H7 (cell line): ENCODE data around the gene STIMATE. TPM values are rescaled to one million over a fixed set of nuclear protein-coding genes. Genes with fewer than 3 reads are reported as not detected.
A peak's percentile ranks its signal among the peaks of the same experiment; 100 is the strongest.

Source experiments
- DNase-seq: peaks from one replicate; pipeline ENCODE4 v3.0.0; 2012
- H3K27me3 ChIP-seq: 2 replicates; pipeline ENCODE4 v1.6.0; 2011; ENCODE audit warnings: mild to moderate bottlenecking, low read length; ENCODE audit not compliant: control insufficient read depth, insufficient read depth
- H3K36me3 ChIP-seq: replicated peaks from 2 replicates; pipeline ENCODE4 v1.5.1; 2011; ENCODE audit warnings: low read length; ENCODE audit not compliant: control insufficient read depth, insufficient read depth
- H3K4me3 ChIP-seq: 2 replicates; pipeline ENCODE4 v1.5.1; 2011; ENCODE audit warnings: low read depth, mild to moderate bottlenecking, control low read depth, low read length, moderate library complexity; ENCODE audit not compliant: insufficient read depth
- total RNA-seq: library from RNA; depleted of rRNA; stranded (reverse); fragments of >200 nt; shearing (Covaris generic); gene quantifications from 2 replicates; pipeline ENCODE4 v1.2.3, GENCODE V29; 2014

STIMATE gene
- total RNA-seq, 1 experiment from 2014 or later = 10.9 TPM

DNA sequence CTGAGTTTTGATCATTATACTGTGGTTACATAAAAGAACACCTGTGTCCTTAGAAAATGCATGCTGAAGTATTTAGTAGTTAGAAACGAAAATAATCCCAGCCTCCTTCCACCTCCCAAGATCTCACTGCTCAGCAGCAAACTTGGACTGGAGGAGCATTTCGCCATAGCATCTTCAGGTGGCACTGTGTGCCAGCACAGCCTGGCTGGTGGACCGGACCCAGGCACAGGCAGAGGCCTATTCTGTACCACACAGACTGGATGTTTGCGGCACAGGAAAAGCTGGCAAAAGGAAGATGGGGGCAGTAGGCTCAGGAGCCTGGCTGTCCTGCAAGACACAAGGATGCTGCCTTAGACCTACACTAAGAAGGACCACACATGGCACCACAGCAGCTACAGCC lies 10.2 kb downstream of the STIMATE start:
- H3K4me3 ChIP-seq = no peak overlapping the region
- DNase-seq = peak; percentile 7
- no peaks in the 10 kb centered on the region for H3K36me3 ChIP-seq
- H3K27me3 ChIP-seq = no peaks in the 10 kb centered on the region

DNA sequence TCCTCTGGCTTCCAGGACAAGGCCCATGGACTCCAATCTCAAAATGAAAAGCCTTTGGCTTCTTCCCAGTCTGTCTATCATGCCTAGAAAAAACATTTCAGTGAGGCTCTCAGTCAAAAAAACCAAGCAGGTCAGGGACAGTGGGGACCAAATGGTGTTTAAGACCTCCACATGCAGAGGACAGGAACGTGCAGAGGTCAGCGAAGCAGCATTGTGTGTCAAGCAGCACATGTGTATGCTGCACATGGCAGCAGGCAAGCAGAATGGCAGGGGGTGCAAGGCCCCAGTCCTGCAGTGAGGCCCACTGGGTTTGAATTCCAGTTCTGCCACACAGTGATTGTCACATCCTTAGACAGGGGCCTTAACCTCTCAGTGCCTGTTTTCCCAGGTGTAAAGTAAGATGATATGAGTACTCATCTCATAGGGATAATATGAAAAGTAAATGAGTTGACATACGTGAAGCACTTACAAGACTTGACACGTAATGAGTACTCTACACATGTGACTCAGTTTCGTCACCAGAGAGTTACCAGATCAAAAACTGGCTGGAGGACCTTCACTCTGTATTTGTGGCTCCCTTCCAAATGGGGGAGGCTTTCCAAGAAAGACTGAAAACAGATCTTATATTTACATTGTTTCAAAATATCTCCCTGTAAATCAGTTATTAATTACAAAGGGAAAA lies 11.2 kb downstream of the STIMATE start:
- DNase-seq = no peak
- no peaks in the 10 kb centered on the region for H3K27me3 ChIP-seq
- no peaks in the 10 kb centered on the region for H3K36me3 ChIP-seq
- H3K4me3 ChIP-seq = no peak overlapping the region

DNA sequence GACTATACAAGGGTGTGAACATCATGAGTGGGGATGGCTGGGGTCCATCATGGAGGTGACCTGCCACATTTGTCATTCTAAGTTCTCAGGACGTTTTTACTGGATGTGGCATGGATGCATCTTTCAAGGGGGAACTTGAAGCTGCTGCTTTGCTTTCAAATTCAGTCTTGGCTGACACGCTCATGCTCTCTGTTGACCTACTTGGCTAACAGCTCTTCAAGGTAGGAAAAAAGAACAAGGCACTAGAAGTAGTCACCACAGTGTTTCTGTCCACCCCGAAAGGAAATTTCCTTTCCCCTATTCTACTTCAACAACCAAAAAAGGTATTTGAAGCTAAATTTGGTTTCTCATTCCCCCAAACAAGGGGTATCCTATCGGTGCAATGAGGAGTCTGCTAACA lies 15.0 kb downstream of the STIMATE start:
- no peak for DNase-seq
- Histone ChIP-seq H3K27me3 (no peaks in the 10 kb centered on the region), H3K4me3 (no peak overlapping the region), H3K36me3 (peaks cover 1% of the 10 kb centered on the region; the same call in 1 of the 2 replicates)

DNA sequence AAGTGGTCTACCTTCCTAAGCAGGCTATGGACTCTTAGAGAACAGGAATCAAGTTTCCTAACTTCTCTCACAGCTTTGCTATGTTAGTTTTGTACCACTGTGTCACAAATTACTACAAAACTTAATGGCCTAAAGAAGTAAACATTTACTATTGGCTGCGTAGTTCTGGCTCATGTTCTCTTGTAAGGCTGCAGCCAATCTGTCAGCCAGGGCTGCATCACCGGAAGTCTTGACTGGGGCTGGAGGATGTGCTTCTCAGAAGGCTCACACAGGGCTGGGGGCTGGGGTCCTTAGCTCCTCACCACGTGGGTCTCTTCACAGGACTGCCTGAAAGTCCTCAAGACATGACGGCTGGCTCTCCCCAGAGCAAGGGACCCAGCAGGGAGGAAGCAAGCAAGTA lies 15.5 kb downstream of the STIMATE start:
- no peak for DNase-seq
- Histone ChIP-seq H3K36me3 (peaks cover 1% of the 10 kb centered on the region; the same call in 1 of the 2 replicates), H3K27me3 (no peaks in the 10 kb centered on the region), H3K4me3 (no peak overlapping the region)

DNA sequence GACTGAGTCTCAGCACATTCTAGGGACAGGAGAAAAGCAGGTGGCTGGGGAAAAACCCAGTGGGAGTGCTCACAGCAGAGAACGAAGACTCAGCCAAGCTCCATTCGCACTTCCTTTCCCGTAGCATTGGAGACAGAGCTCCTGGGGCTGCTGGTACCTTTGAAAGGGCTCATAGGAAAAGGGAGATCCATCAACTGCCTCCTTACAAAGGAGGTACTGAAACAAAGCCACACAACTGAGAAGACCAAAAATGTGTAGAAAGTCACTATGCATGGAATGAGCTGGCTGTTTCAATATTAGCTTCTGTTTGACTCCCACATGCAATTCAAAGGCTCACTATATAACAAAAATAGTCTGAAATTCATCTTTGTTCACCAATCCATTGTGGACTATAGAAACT lies 16.9 kb downstream of the STIMATE start:
- Histone ChIP-seq H3K4me3 (no peak overlapping the region), H3K36me3 (peaks cover 1% of the 10 kb centered on the region; the same call in 1 of the 2 replicates), H3K27me3 (no peaks in the 10 kb centered on the region)
- DNase-seq = no peak

DNA sequence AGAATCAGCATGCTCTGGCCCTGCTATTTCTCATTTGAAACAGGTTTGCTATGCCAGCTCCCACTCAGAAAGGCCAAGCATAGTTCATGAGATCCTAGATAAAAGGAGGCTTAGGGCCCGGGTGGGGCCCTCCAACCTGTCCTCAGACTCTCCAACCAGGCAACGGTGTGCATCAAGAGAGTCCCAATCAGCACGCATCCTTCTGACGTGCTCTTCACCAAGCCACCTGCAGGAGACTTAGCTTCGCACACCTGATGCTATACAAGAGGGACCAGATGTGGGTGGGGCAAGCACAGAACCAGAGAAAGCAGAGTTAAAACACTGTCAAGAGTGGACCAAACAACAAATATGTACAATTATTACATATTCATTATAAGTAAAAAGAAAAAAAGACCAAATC lies 17.3 kb downstream of the STIMATE start:
- DNase-seq = no peak
- no peaks in the 10 kb centered on the region for H3K27me3 ChIP-seq
- no peak overlapping the region for H3K4me3 ChIP-seq
- peaks cover 1% of the 10 kb centered on the region; the same call in 1 of the 2 replicates for H3K36me3 ChIP-seq

DNA sequence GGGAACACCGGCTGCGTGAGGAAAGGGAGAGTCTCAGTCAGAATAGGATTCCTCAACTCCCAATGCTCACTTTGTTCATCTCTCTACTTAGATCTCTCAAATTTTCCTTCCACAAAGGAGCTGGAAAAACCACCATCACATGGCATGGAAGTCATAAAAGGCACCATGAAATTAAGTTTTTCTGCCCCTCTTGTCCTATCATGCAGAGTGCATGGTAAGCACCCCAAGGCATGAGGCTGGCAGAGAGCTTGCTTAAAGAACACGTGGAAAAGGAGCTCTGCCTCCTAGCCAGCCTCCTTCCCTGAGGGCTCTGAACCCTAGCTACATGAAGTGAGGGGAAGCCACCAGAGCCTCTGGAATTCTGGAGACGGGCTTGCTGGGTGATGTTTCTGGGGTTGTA lies 17.8 kb downstream of the STIMATE start:
- Histone ChIP-seq H3K36me3 (peaks cover 1% of the 10 kb centered on the region; the same call in 1 of the 2 replicates), H3K27me3 (no peaks in the 10 kb centered on the region), H3K4me3 (no peak overlapping the region)
- DNase-seq = no peak

DNA sequence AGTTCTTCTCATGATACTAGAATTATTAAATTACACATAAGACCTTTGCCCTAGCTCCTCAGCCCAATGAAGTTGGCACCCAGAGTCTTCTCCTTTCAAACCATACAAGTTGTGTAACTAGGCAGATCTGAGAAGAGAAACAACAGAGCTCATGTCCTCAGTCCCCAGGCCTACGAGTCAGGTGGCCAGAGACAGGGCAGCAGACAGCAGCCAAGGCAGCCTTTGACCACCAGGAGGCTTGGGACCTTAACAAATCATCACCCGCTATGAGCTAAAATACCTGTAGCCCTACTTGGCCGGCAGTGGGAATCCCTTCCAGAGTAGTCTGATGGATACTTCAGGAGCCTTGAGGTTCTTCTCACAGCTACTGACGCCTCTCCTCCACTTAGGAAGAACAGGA lies 18.3 kb downstream of the STIMATE start:
- no peaks in the 10 kb centered on the region for H3K27me3 ChIP-seq
- DNase-seq = peak; percentile 55
- peaks cover 1% of the 10 kb centered on the region; the same call in 1 of the 2 replicates for H3K36me3 ChIP-seq
- H3K4me3 ChIP-seq = no peak overlapping the region

DNA sequence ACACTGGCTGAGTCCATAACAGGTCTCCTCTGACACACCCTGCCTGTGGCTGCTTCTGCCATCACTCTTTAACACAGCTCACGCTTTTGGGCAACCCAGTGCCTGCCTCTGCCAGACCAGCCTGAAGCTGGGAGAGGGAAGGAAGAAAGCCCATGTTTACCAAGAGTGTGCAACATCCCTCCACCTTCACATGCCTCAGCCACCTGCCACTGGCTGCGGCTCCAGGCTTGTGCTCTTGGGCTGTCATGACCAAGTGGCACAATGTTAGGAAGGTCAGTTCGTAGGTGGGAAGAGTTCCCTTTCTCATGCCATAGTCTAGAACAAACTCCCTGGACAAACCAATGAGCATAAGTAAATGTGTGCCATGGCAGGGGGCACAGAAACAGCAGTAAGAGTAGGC lies 20.3 kb downstream of the STIMATE start:
- H3K27me3 ChIP-seq = no peaks in the 10 kb centered on the region
- peaks cover 1% of the 10 kb centered on the region; the same call in 1 of the 2 replicates for H3K36me3 ChIP-seq
- no peak for DNase-seq
- no peak overlapping the region for H3K4me3 ChIP-seq

DNA sequence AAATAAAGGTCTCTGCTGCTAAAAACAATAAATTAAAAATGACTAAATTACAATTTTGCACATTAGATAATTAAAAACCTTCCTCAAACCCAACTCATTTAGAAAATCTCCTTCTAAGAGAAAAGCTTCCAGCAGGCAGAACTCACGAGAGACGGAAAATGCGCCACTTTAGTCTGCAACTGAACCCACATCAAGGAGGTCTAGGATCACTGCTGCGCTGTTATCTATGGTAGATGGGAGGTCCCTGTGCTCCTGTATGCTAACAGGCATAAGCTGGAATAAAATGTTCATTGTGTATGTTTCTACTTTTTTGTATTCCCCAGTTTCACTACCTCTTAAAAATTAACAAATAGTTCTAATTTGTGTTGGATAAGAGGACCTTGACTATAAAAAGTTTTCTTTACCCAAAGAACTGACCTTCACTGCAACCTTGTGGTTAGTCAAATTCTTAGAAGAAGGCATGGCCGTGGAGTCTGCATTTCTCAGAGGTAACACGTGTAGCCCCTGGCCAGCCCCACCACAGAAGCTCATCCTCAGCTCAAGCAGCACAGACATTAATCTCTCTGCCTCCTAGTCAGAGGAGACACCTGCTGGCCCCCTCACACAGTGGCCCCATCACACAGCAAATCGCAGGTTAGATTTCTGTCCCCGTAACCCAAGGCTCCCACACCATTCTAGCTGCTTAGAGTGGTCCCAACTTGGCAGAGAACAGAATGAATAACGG lies 22.3 kb downstream of the STIMATE start:
- DNase-seq = peak; percentile 32
- peaks cover 1% of the 10 kb centered on the region; the same call in 1 of the 2 replicates for H3K36me3 ChIP-seq
- no peak overlapping the region for H3K4me3 ChIP-seq
- H3K27me3 ChIP-seq = no peaks in the 10 kb centered on the region

DNA sequence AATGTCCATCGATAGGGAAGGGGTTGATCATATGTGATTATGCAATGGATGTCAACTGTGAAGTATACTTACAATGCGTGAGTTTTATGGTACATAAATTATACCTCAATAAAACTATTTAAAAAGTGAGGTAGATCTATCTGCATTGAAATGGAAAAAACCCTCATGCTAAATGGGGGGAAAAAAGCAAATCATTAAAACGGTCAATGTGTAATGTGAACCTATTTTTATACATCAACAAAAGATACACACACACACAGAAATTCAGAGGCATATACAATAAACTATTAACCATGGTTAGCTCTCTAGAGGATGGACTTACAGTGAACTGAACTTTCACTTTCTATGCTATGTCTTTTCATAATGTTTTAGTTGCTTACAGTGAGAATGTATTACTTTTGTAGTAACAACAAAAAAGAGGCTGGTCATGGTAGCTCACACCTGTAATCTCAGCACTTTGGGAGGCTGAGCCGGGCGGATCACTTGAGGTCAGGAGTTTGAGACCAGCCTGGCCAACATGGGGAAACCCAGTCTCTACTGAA lies 23.1 kb downstream of the STIMATE start:
- Histone ChIP-seq H3K27me3 (no peaks in the 10 kb centered on the region), H3K4me3 (no peak overlapping the region), H3K36me3 (no peaks in the 10 kb centered on the region)
- no peak for DNase-seq

DNA sequence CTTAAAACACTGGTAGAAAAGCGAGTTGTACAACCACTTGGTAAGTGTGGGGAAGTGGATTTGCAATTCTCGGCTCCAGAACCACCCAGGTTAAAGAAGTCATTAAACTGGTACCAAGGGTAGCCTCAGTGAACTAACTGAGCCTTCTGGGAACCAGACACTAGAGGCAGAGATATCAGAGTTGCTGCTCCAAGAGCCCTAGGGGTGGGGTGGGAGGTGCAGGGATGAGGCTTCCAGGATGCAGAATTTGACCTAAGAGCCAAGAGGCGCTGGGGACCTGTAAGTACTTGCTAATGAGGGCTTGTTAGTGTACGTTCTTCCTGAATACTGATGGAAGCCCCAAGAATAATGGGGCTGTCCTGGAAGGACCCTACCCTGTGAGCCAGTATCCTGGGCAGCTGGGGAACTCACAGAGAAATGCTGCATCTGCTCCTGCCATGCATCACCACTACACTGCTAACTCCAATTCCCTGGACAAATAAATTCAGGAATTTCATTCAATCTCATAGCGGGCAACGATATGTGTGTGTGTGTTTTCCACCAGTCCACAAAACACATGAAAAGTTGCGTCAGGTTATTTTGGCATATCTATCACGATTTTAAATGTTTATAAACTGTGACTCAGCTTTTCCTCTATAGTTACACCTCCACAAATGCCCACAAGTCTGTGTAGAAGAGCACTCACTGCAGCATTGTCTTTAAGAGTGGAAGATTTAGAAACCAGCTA lies 23.8 kb downstream of the STIMATE start:
- Histone ChIP-seq H3K4me3 (no peak overlapping the region), H3K27me3 (no peaks in the 10 kb centered on the region), H3K36me3 (no peaks in the 10 kb centered on the region)
- no peak for DNase-seq

DNA sequence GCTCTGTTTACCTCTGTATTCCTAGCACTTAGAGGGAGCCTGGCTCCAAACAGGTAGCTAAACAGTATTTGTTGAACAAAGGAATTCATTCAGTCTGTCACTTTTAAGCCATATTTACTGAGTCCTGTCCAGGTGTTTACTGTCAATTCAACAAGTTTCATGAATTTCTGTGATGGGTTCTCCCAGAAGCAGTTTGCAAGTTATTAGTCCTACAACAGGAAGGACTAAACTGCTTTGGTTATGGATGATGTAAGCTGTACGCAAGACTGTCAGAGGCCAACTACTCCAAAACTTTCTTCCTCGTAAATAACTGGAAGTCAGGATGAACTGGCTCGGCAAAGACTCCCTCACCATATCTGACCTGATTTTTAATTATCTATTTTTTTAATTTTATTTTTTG lies 25.1 kb downstream of the STIMATE start:
- Histone ChIP-seq H3K36me3 (no peaks in the 10 kb centered on the region), H3K27me3 (no peaks in the 10 kb centered on the region), H3K4me3 (no peak overlapping the region)
- no peak for DNase-seq

DNA sequence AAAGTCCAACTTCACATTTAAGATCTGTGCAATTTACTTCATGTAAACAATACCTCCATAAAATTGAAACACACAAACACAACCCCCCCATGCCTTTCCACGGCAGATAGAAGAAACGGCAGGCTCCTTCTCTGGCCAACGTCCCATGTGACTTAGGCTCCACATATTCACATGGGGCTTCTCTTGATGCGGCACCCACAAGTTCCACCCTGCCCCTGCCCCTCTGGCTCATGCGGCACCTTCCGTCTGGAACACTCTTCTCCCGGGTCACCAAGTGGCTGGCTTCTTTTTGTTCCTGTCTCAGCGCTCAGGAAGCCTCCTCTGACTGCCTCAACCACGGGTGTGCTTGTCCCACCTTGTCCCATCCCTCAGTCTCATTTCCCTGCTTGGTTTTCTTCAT lies 25.6 kb downstream of the STIMATE start:
- H3K36me3 ChIP-seq = no peaks in the 10 kb centered on the region
- H3K27me3 ChIP-seq = no peaks in the 10 kb centered on the region
- no peak overlapping the region for H3K4me3 ChIP-seq
- DNase-seq = no peak
